GM13977 (cell line): ENCODE results near the gene CNNM3.
"Not testable (repeated sequence)": the region's sequence is repeated elsewhere in the genome, so short reads cannot be mapped to it uniquely, and the experiment has no call there.

Source experiments
- DNase-seq: peaks from one replicate; pipeline ENCODE4 v3.0.0; 2012; ENCODE audit warnings: low spot score
- in situ Hi-C: fragments of 300-500 bp; cut with MboI; formaldehyde crosslinking; loops from one replicate; pipeline ENCODE4 v1.12.0; 2022; ENCODE audit warnings: low sequenced_read_pairs, low pct_unique_long_range_greater_than_20kb, mixed read lengths, inconsistent platforms; ENCODE audit not compliant: unreplicated experiment
- TF ChIP-seq, protein P1 (sequence below): IDR thresholded peaks from 2 replicates; pipeline ENCODE4 v1.5.1; 2012; ENCODE audit warnings: mild to moderate bottlenecking, control low read depth; ENCODE audit not compliant: insufficient read depth; ENCODE audit errors: extremely low read depth, missing control alignments

The CNNM3 gene

GRCh38 chr2:96788442-96789244 lies 27.4 kb upstream of the CNNM3 start:
- in situ Hi-C loops, result no loop called here

DNA sequence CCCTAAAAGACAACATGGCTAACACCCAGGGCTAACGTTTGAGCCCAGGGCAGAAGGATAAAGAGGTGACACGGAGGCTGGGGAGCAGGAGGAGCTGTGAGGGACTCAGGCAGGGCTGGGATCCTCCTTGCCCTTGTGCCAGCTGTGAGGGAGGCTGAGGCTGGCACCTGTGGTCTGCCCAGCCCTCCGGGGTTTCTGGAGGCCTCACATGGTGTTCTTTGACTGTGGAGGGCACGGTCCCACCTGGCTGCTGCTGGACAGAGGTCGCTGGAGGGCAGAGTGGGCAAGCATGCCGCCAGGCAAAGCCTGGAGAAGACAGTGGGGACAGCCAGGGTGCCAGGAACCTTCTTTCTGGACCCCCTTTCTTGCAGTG lies 26.8 kb upstream of the CNNM3 start:
- in situ Hi-C loops, result no loop called here
- no peak for DNase-seq
- TF ChIP-seq, protein P1, sequence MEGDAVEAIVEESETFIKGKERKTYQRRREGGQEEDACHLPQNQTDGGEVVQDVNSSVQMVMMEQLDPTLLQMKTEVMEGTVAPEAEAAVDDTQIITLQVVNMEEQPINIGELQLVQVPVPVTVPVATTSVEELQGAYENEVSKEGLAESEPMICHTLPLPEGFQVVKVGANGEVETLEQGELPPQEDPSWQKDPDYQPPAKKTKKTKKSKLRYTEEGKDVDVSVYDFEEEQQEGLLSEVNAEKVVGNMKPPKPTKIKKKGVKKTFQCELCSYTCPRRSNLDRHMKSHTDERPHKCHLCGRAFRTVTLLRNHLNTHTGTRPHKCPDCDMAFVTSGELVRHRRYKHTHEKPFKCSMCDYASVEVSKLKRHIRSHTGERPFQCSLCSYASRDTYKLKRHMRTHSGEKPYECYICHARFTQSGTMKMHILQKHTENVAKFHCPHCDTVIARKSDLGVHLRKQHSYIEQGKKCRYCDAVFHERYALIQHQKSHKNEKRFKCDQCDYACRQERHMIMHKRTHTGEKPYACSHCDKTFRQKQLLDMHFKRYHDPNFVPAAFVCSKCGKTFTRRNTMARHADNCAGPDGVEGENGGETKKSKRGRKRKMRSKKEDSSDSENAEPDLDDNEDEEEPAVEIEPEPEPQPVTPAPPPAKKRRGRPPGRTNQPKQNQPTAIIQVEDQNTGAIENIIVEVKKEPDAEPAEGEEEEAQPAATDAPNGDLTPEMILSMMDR, result no peak

More at GRCh38 chr2:96788442-96789244, 27.4 kb upstream of the CNNM3 start:
- no peak for DNase-seq
- TF ChIP-seq, protein P1, result no peak

- in situ Hi-C loops, result no loop called here
- TF ChIP-seq, protein P1, result no peak
- DNase-seq, result no peak
These were observed 23.0 kb upstream of the CNNM3 start for GRCh38 chr2:96792772-96793749.

DNA sequence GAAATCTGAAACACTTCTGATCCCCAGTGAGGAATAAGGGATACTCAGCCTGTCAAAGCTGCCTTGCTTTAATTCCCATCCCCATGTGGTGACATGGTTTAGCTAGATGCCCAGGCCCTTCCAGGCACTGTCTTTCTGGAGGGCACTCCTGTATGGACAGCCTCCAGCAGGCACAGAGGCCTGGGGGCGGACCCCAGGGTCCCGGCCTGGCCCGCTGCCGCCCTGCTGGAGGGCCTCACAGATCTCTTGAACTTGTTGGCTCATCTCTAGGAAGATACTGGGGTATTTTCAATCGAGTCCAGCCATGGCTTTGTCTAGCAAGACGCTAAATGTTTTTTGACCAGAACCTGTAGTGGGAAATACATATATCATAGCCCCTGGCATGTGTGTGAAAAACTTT lies 21.0 kb upstream of the CNNM3 start:
- no peak for DNase-seq
- TF ChIP-seq, protein P1, result no peak
- in situ Hi-C loops, result no loop called here

DNA sequence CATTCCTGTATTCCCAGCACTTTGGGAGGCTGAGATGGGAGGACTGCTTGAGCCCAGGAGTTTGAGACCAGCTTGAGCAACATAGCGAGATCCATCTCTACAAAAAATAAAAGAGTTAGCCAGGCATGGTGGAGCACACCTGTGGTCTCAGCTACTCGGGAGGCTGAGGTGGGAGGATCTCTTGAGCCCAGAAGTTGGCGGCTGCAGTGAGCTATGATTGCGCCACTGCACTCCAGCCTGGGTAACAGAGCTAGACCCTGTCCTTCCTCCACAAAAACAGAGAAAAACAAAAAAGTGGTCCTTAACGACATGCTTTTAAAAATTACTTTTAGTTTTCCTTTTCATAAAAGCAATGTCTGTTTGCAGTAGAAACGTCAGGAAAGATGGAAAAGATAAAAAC lies 19.6 kb upstream of the CNNM3 start:
- DNase-seq, in situ Hi-C loops: not testable (repeated sequence)

GRCh38 chr2:96797066-96797625 lies 18.9 kb upstream of the CNNM3 start:
- no peak for DNase-seq
- TF ChIP-seq, protein P1, result no peak
- in situ Hi-C loops, result no loop called here
